GM23338 (cell line): ENCODE data around the gene LATS2. TPM values are rescaled to one million over a fixed set of nuclear protein-coding genes. Genes with fewer than 3 reads are reported as not detected.
A peak's percentile ranks its signal among the peaks of the same experiment; 100 is the strongest.

ENCODE experiments used
- ATAC-seq: fragments of 200-7000 bp; cut with Tn5 transposase; 3 replicates; pipeline ENCODE4 v1.9.1; 2020
- DNase-seq: peaks from one replicate; pipeline ENCODE4 v3.0.0-alpha.2; 2015; ENCODE audit warnings: low spot score
- H2AFZ ChIP-seq: fragments of 200-600 bp; sonication (generic); 2 replicates; pipeline ENCODE4 v1.8.0; 2016; ENCODE audit warnings: antibody characterized with exemption, mild to moderate bottlenecking, moderate library complexity
- H3F3A ChIP-seq: fragments of 200-600 bp; sonication (generic); replicated peaks from 2 replicates; pipeline ENCODE4 v1.8.0; 2017; ENCODE audit warnings: antibody characterized with exemption, mixed run types, low read depth
- H3K27ac ChIP-seq: fragments of 200-600 bp; sonication (generic); 2 replicates; pipeline ENCODE4 v1.6.1; 2016; ENCODE audit warnings: low read depth
- H3K27me3 ChIP-seq: fragments of 200-600 bp; sonication (generic); 2 replicates; pipeline ENCODE4 v1.8.0; 2016; ENCODE audit warnings: mild to moderate bottlenecking, mixed run types, moderate library complexity; ENCODE audit not compliant: insufficient read depth
- H3K36me3 ChIP-seq: fragments of 200-600 bp; sonication (generic); 2 replicates; pipeline ENCODE4 v1.8.0; 2016; ENCODE audit warnings: mild to moderate bottlenecking; ENCODE audit not compliant: insufficient read depth
- H3K4me1 ChIP-seq: fragments of 200-600 bp; sonication (generic); 2 replicates; pipeline ENCODE4 v1.8.0; 2016; ENCODE audit warnings: mild to moderate bottlenecking, moderate library complexity; ENCODE audit not compliant: insufficient read depth
- H3K4me2 ChIP-seq: fragments of 200-600 bp; sonication (generic); 2 replicates; pipeline ENCODE4 v1.7.1; 2017; ENCODE audit warnings: mixed run types
- H3K4me3 ChIP-seq: fragments of 200-600 bp; sonication (generic); 2 replicates; pipeline ENCODE4 v1.6.1; 2016; ENCODE audit warnings: mixed run types
- H3K79me2 ChIP-seq: fragments of 200-600 bp; sonication (generic); replicated peaks from 2 replicates; pipeline ENCODE4 v1.8.0; 2017; ENCODE audit warnings: mild to moderate bottlenecking; ENCODE audit not compliant: insufficient read depth
- H3K9me2 ChIP-seq: fragments of 200-600 bp; sonication (generic); 2 replicates; pipeline ENCODE4 v1.8.0; 2017; ENCODE audit not compliant: insufficient read depth
- H4K20me1 ChIP-seq: fragments of 200-600 bp; sonication (generic); replicated peaks from 2 replicates; pipeline ENCODE4 v1.8.0; 2017; ENCODE audit warnings: mild to moderate bottlenecking; ENCODE audit not compliant: insufficient read depth
- H3K27ac Mint-ChIP-seq: 2 replicates; pipeline ENCODE4 v1.8.0; 2020; ENCODE audit warnings: inconsistent platforms, mild to moderate bottlenecking, moderate library complexity, mixed read lengths
- H3K27me3 Mint-ChIP-seq: 3 replicates; pipeline ENCODE4 v1.8.0; 2022; ENCODE audit warnings: low read depth, mild to moderate bottlenecking, moderate library complexity, mixed read lengths, inconsistent platforms; ENCODE audit not compliant: insufficient read depth, poor library complexity
- H3K36me3 Mint-ChIP-seq: 3 replicates; pipeline ENCODE4 v1.8.0; 2021; ENCODE audit warnings: low read depth, mild to moderate bottlenecking, inconsistent platforms, moderate library complexity, mixed read lengths
- H3K4me1 Mint-ChIP-seq: 3 replicates; pipeline ENCODE4 v1.8.0; 2020; ENCODE audit warnings: mild to moderate bottlenecking, inconsistent platforms, mixed read lengths
- H3K4me3 Mint-ChIP-seq: 3 replicates; pipeline ENCODE4 v1.8.0; 2021; ENCODE audit warnings: moderate library complexity, mild to moderate bottlenecking, inconsistent platforms, mixed read lengths
- H3K9me3 Mint-ChIP-seq: 3 replicates; pipeline ENCODE4 v1.8.0; 2020; ENCODE audit warnings: moderate library complexity, mild to moderate bottlenecking, inconsistent platforms, mixed read lengths
- CREB1 ChIP-seq: fragments of 250-450 bp; sonication (Bioruptor Pico); IDR thresholded peaks from 2 replicates; pipeline ENCODE4 v1.5.0; 2020; ENCODE audit warnings: low read depth, mild to moderate bottlenecking, moderate library complexity
- EZH2 ChIP-seq: fragments of 200-600 bp; sonication (generic); IDR thresholded peaks from one replicate; pipeline ENCODE4 v1.8.0; 2017; ENCODE audit warnings: antibody characterized with exemption, mild to moderate bottlenecking, low read depth; ENCODE audit not compliant: unreplicated experiment
- EZH2phosphoT487 ChIP-seq: fragments of 200-600 bp; sonication (generic); IDR thresholded peaks from one replicate; pipeline ENCODE4 v1.8.1; 2018; ENCODE audit warnings: antibody characterized with exemption; ENCODE audit not compliant: unreplicated experiment
- JUNB ChIP-seq: IDR thresholded peaks from one replicate; pipeline ENCODE4 v1.6.1; 2016; ENCODE audit warnings: antibody characterized with exemption; ENCODE audit not compliant: unreplicated experiment
- NANOG ChIP-seq: IDR thresholded peaks from 2 replicates; pipeline ENCODE4 v1.6.1; 2016; ENCODE audit warnings: antibody characterized with exemption, borderline replicate concordance
- POLR2AphosphoS5 ChIP-seq: IDR thresholded peaks from 2 replicates; pipeline ENCODE4 v1.6.1; 2016; ENCODE audit warnings: antibody characterized with exemption, low read depth
- STAT1 ChIP-seq: IDR thresholded peaks from one replicate; pipeline ENCODE4 v1.6.1; 2016; ENCODE audit warnings: antibody characterized with exemption; ENCODE audit not compliant: unreplicated experiment
- ZNF462 ChIP-seq: fragments of 250-450 bp; sonication (Bioruptor Pico); IDR thresholded peaks from 2 replicates; pipeline ENCODE4 v1.5.0; 2020; ENCODE audit warnings: mild to moderate bottlenecking, moderate library complexity
- polyA plus RNA-seq: library from polyadenylated mRNA; unstranded; fragments of >200 nt; fragmentation: Nextera tagmentation; extraction: Ambion mirVana; gene quantifications from 2 replicates; pipeline ENCODE4 v1.2.1, GENCODE V29; 2016
- total RNA-seq: library from RNA; depleted of rRNA; stranded (reverse); fragments of >200 nt; shearing (Covaris generic); gene quantifications from 2 replicates; pipeline ENCODE4 v1.2.3, GENCODE V29; 2014
- TF ChIP-seq, protein P1 (sequence below): IDR thresholded peaks from 2 replicates; pipeline ENCODE4 v1.6.1; 2016; ENCODE audit warnings: antibody characterized with exemption
- TF ChIP-seq, protein P2 (sequence below), 2 experiments: fragments of 200-600 bp in 1 of 2; sonication (generic) in 1 of 2; conservative IDR thresholded peaks; 2 replicates each; pipeline versions ENCODE4 v1.5.1 to v1.6.1; 2016 to 2017; ENCODE audit warnings: antibody characterized with exemption in 2 of 2, low read depth in 2 of 2, mild to moderate bottlenecking in 2 of 2, moderate library complexity in 1 of 2

Gene LATS2
- total and polyA plus RNA-seq, 2 experiments from 2014 or later = 10.5 to 25.4 TPM

DNA sequence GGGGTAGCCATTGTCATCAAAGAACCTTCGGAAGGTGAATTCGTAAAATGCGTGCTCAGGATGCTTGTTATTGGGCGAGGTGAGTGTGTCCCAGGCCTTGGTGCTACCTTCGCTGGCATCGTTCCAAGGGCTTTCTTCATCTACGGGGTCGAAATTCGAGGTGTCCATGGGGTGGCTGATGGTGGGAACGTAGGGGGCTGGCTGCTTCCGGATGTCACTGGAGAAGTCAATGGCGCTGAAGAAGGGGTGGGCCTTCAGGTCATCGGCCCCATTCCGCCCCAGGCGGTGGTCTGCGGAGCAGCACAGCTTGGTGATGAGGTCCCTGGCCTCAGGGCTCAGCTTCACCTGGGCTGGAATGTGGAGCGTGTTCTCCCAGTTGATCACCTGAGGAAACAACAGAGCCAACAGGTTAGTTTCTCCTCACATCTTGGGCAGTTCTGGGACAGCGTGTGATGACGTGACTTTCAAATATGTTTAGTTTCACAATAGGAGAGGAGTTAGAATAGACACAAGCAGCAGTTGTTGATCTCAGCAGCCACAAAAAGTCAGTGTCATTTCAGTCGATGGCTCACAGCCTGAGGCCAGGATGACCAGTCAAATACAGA is 86.3 kb downstream of the LATS2 start:
- H3K79me2 ChIP-seq = no peaks in the 10 kb centered on the region
- Mint-ChIP-seq H3K4me1 (no peaks in the 10 kb centered on the region), H3K27ac (0 out of 2 replicates have a peak overlapping the region, but pooled peaks have one; percentile 0), H3K27me3 (peaks cover 2% of the 10 kb centered on the region), H3K36me3 (peaks cover 62% of the 10 kb centered on the region), H3K9me3 (peaks cover 9% of the 10 kb centered on the region; the same call in 1 of the 3 replicates), H3K4me3 (no peak overlapping the region)
- ATAC-seq (no peak), DNase-seq (no peak)
- H3K4me1 ChIP-seq = no peaks in the 10 kb centered on the region
- peaks cover 2% of the 10 kb centered on the region; the same call in 1 of the 2 replicates for H3F3A ChIP-seq
- H3K27me3 ChIP-seq = no peaks in the 10 kb centered on the region
- peaks cover 22% of the 10 kb centered on the region for H3K36me3 ChIP-seq
- peaks cover 7% of the 10 kb centered on the region for H4K20me1 ChIP-seq
- no peak for TF ChIP-seq CREB1 (CRISPR knock-in tag)
- TF ChIP-seq EZH2phosphoT487 = no peak
- TF ChIP-seq, protein P1, sequence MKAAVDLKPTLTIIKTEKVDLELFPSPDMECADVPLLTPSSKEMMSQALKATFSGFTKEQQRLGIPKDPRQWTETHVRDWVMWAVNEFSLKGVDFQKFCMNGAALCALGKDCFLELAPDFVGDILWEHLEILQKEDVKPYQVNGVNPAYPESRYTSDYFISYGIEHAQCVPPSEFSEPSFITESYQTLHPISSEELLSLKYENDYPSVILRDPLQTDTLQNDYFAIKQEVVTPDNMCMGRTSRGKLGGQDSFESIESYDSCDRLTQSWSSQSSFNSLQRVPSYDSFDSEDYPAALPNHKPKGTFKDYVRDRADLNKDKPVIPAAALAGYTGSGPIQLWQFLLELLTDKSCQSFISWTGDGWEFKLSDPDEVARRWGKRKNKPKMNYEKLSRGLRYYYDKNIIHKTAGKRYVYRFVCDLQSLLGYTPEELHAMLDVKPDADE = no peak
- no peak for TF ChIP-seq NANOG
- no peak for TF ChIP-seq EZH2
- no peak for TF ChIP-seq STAT1
- TF ChIP-seq, protein P2, sequence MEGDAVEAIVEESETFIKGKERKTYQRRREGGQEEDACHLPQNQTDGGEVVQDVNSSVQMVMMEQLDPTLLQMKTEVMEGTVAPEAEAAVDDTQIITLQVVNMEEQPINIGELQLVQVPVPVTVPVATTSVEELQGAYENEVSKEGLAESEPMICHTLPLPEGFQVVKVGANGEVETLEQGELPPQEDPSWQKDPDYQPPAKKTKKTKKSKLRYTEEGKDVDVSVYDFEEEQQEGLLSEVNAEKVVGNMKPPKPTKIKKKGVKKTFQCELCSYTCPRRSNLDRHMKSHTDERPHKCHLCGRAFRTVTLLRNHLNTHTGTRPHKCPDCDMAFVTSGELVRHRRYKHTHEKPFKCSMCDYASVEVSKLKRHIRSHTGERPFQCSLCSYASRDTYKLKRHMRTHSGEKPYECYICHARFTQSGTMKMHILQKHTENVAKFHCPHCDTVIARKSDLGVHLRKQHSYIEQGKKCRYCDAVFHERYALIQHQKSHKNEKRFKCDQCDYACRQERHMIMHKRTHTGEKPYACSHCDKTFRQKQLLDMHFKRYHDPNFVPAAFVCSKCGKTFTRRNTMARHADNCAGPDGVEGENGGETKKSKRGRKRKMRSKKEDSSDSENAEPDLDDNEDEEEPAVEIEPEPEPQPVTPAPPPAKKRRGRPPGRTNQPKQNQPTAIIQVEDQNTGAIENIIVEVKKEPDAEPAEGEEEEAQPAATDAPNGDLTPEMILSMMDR (conservative IDR thresholded peaks at IDR 0.05; ENCODE audit: low read depth in 2 of 2) = no peak
- TF ChIP-seq JUNB = no peak
- TF ChIP-seq ZNF462 (CRISPR knock-in tag) = no peak
- no peak for TF ChIP-seq POLR2AphosphoS5
- H3K4me3 ChIP-seq = no peak overlapping the region
- no peak overlapping the region for H3K27ac ChIP-seq
- no peak overlapping the region for H2AFZ ChIP-seq
- no peak overlapping the region for H3K4me2 ChIP-seq
- H3K9me2 ChIP-seq = no peaks in the 10 kb centered on the region
